ENCODE results near the gene DNAJB14.

GRCh38 chr4:99947190-99947578 is 766 bp upstream of the DNAJB14 start:
- TF ChIP-seq ZNF274 (IDR thresholded peaks at IDR 0.05; ENCODE audit: low read depth, low read length): no peak
- no peak for TF ChIP-seq YY1 (IDR thresholded peaks at IDR 0.05; ENCODE audit: insufficient read depth, insufficient read length)
